MM.1S (cell line): Measurements from ENCODE around the gene IGFBP5.

ENCODE experiments used
- CTCF ChIP-seq: fragments of 300-600 bp; sonication (generic); IDR thresholded peaks from 2 replicates; pipeline ENCODE4 v1.5.1; 2016; ENCODE audit warnings: antibody characterized with exemption, low read length, mixed read lengths
- EZH2 ChIP-seq: fragments of 300-600 bp; sonication (generic); optimal IDR thresholded peaks from 2 replicates; pipeline ENCODE3; 2017; ENCODE audit warnings: low read depth, mild to moderate bottlenecking, antibody characterized with exemption, low read length, mixed read lengths
- EZH2phosphoT487 ChIP-seq: fragments of 300-600 bp; sonication (generic); IDR thresholded peaks from 2 replicates; pipeline ENCODE4 v1.6.1; 2018; ENCODE audit warnings: antibody characterized with exemption, low read length

GRCh38 chr2:216673021-216673420 lies 22.3 kb downstream of the IGFBP5 start:
- TF ChIP-seq CTCF (no peak), EZH2 (no peak), EZH2phosphoT487 (no peak)
